Prostate gland (tissue), 2 donors: Measurements from ENCODE around the gene C2orf80. TPM values are rescaled to one million over a fixed set of nuclear protein-coding genes. Genes with fewer than 3 reads are reported as not detected.

ENCODE experiments used
- DNase-seq: peaks from one replicate; pipeline ENCODE4 v3.0.0-alpha.2; 2019; ENCODE audit warnings: low spot score
- H3K27ac ChIP-seq, 2 donors: fragments of 200-600 bp; sonication (generic); 2 replicates each; pipeline ENCODE4 v1.5.1; 2017 to 2019
- H3K27me3 ChIP-seq: fragments of 200-600 bp; sonication (generic); replicated peaks from 2 replicates; pipeline ENCODE4 v1.5.1; 2019; ENCODE audit not compliant: insufficient read depth
- H3K36me3 ChIP-seq, 2 donors: fragments of 200-600 bp; sonication (generic); 1 replicate in 1 of 2; 2 replicates in 1 of 2; pipeline versions ENCODE4 v1.5.1 to v1.8.1; 2017 to 2019
- H3K4me1 ChIP-seq: fragments of 200-600 bp; sonication (generic); replicated peaks from 2 replicates; pipeline ENCODE4 v1.5.1; 2019
- H3K4me3 ChIP-seq, 2 donors: fragments of 200-600 bp; sonication (generic); 2 replicates each; pipeline ENCODE4 v1.5.1; 2017 to 2019
- H3K9me3 ChIP-seq: fragments of 200-600 bp; sonication (generic); 2 replicates; pipeline ENCODE4 v1.5.1; 2017
- POLR2A ChIP-seq: fragments of 450-650 bp; IDR thresholded peaks from one replicate; pipeline ENCODE4 v1.6.1; 2016; ENCODE audit warnings: antibody characterized with exemption, mild to moderate bottlenecking
- POLR2AphosphoS5 ChIP-seq: sonication (generic); formaldehyde crosslinking; IDR thresholded peaks from one replicate; pipeline ENCODE4 v1.6.1; 2017; ENCODE audit warnings: antibody characterized with exemption
- WGBS: methylation state at CpG from one replicate; pipeline ENCODE4 v1.1.5; 2018; 5-methylcytosine and 5-hydroxymethylcytosine counted together
- intact Hi-C: fragments of 100-400 bp; cut with DNase I; formaldehyde crosslinking; loops from one replicate; pipeline ENCODE4 v1.14.2; 2022
- total RNA-seq, 2 donors: library from RNA; depleted of rRNA; stranded (reverse); fragments of >200 nt; gene quantifications; one replicate each; pipeline ENCODE4 v1.1.0, GENCODE V29; 2016
- TF ChIP-seq, protein P1 (sequence below), 4 experiments: fragments of 200-600 bp in 2 of 4; fragments of 450-650 bp in 2 of 4; sonication (generic) in 2 of 4; IDR thresholded peaks; 1 replicate in 3 of 4; 2 replicates in 1 of 4; pipeline ENCODE4 v1.5.1; 2016 to 2019; ENCODE audit warnings: antibody characterized with exemption in 4 of 4, mild to moderate bottlenecking in 2 of 4, moderate library complexity in 2 of 4

Gene C2orf80
- total RNA-seq, 2 donors from 2014 or later: not detected

DNA sequence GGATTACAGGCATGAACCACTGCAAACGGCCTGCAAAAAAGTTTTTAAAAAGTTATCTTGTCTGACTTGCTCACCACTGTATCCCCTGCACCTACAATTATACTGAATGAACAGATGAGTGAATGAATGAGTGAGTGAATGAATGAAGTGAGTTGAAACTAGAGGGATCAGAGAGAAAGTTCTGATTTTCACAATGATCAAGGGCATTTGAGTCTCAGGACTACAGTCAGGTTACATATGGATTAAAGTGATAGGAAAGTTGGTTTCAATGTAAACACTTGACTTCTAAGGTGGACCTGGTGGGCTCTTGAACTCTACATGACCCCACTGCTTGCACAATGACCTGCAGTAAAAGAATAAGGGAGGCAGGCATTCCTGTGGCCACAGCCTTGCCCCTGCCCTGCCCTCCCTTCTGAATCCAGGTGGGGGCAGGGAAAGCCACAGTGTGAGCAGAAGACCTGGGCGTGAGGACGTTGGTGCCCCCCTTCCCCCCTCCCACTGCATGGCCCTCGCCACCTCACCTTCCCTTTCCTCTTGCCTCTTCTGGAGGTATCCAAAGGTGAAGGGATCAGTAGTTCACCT is 10.7 kb downstream of the C2orf80 start:
- H3K4me3 ChIP-seq: no peak overlapping the region
- TF ChIP-seq POLR2AphosphoS5: no peak
- TF ChIP-seq POLR2A: no peak
- TF ChIP-seq, protein P1, sequence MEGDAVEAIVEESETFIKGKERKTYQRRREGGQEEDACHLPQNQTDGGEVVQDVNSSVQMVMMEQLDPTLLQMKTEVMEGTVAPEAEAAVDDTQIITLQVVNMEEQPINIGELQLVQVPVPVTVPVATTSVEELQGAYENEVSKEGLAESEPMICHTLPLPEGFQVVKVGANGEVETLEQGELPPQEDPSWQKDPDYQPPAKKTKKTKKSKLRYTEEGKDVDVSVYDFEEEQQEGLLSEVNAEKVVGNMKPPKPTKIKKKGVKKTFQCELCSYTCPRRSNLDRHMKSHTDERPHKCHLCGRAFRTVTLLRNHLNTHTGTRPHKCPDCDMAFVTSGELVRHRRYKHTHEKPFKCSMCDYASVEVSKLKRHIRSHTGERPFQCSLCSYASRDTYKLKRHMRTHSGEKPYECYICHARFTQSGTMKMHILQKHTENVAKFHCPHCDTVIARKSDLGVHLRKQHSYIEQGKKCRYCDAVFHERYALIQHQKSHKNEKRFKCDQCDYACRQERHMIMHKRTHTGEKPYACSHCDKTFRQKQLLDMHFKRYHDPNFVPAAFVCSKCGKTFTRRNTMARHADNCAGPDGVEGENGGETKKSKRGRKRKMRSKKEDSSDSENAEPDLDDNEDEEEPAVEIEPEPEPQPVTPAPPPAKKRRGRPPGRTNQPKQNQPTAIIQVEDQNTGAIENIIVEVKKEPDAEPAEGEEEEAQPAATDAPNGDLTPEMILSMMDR (IDR thresholded peaks at IDR 0.05): no peak
- 72% methylated on average over 4 of the region's 4 CpGs for WGBS
- no peaks in the 10 kb centered on the region for H3K27me3 ChIP-seq
- H3K4me1 ChIP-seq: no peaks in the 10 kb centered on the region
- H3K27ac ChIP-seq: no peak overlapping the region
- no peaks in the 10 kb centered on the region for H3K36me3 ChIP-seq
- intact Hi-C loops: no loop called here
- no peak for DNase-seq
- no peaks in the 10 kb centered on the region for H3K9me3 ChIP-seq

DNA sequence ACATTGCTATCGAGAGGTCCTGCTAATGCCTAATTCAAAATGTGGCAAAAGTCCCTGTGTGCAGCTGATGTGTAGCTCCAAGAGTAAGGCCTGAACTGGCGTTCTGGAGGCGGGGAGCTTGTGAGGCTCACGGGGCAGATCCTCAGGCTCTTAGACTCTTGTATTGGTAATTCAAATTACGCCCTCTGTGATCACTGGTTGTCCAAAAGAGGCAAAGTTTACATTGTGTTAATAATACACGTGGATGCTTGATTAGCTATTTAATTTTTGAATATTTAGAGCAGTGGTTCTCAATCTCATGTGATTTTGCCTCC is 14.0 kb downstream of the C2orf80 start:
- Histone ChIP-seq H3K4me3 (no peak overlapping the region), H3K4me1 (no peaks in the 10 kb centered on the region), H3K9me3 (no peaks in the 10 kb centered on the region), H3K36me3 (no peaks in the 10 kb centered on the region), H3K27me3 (no peaks in the 10 kb centered on the region), H3K27ac (no peak overlapping the region)
- no peak for TF ChIP-seq POLR2AphosphoS5
- no peak for TF ChIP-seq POLR2A
- TF ChIP-seq, protein P1 (IDR thresholded peaks at IDR 0.05): no peak
- no peak for DNase-seq
- WGBS: 81% methylated on average over 6 of the region's 6 CpGs
- intact Hi-C loops: loop anchor here (1.0 kb wide), 1 partner anchor 79 kb away; no protein-coding TSS in a partner anchor

DNA sequence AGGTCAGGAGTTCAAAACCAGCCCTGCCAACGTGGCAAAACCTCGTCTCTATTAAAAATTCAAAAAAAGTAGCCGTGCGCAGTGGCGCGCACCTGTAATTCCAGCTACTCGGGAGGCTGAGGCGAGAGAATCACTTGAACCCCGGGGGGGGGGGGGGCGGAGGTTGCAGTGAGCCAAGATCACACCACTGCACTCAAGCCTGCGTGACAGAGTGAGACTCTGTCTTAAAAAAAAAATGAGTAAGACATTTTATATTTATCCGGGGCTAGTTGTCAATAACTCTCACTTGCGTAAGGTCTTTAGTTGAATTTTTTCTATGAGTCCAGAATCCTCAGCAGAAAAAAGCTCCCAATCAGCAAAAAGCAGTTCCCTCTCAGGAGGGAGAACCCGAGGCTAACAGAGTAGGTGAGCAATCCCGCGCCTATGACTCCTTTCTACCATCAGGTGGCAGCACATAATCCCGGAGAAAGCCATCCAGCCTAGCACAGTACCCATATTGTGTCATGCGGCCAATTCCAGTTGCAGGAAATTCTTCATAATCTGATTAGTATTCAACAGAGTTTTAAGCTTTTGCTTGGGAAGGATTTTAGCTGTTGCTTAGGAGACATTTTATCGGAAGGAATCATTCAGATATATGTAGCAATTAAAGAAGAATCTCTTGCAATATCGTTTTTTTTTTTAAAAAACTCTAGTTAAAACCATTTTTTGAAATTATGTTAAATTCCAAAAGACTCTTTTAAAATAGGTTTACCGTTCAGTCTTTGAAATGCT is 14.6 kb downstream of the C2orf80 start:
- no peak overlapping the region for H3K27ac ChIP-seq
- intact Hi-C loops: loop anchor here (1.0 kb wide), 1 partner anchor 79 kb away; no protein-coding TSS in a partner anchor
- WGBS: 39% methylated on average over 21 of the region's 21 CpGs

DNA sequence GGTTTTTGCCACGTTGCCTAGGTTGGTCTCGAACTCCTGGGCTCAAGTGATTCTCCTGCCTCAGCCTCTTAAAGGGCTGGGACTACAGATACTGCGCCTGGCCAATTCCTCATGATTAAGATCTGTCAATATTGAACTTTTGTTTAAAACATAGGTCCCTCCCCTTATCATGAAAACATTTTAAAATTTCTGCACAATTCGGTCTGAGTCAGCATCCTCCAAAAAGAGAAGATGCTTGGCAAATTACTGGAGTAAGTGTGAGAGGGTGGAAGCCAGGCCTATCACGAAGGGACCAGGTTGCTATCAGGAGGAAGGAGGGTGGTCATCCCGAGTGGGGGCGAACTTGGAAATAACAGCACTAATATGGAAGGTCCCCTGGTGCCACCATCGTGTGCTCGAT is 15.7 kb downstream of the C2orf80 start:
- Histone ChIP-seq H3K27ac (no peak overlapping the region), H3K36me3 (no peaks in the 10 kb centered on the region), H3K4me1 (no peaks in the 10 kb centered on the region), H3K27me3 (no peaks in the 10 kb centered on the region), H3K4me3 (no peak overlapping the region), H3K9me3 (no peaks in the 10 kb centered on the region)
- TF ChIP-seq POLR2AphosphoS5 (no peak), POLR2A (no peak)
- TF ChIP-seq, protein P1 (IDR thresholded peaks at IDR 0.05): no peak
- 78% methylated on average over 9 of the region's 9 CpGs for WGBS
- no peak for DNase-seq
- intact Hi-C loops: no loop called here

More for the DNA sequence above, 14.6 kb downstream of the C2orf80 start:
- no peak for TF ChIP-seq POLR2A
- TF ChIP-seq POLR2AphosphoS5: peak; percentile 53
- TF ChIP-seq, protein P1 (IDR thresholded peaks at IDR 0.05): peak; percentile 55 to 84 (median 76)
- no peaks in the 10 kb centered on the region for H3K4me1 ChIP-seq
- no peaks in the 10 kb centered on the region for H3K27me3 ChIP-seq
- H3K36me3 ChIP-seq: no peaks in the 10 kb centered on the region
- no peaks in the 10 kb centered on the region for H3K9me3 ChIP-seq
- peak; percentile 74 for DNase-seq
- H3K4me3 ChIP-seq: no peak overlapping the region

DNA sequence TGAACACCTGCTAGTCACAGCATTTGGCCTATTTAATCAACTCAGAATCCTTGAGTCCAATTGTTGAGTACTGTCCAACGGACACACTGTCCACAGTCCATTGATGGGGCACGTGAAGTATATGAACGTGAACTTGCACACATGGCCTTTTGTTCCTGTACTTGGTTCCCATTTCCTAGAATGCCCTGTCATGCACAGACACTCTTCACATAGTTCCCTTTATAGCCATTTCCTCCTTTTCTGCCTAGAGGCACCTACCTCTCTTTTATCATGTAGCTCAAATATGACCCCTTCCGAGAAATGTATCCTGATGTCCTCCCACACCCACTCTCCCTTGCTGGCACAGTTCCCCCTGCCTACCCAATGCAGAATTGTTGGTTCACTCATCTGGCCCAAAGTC is 17.7 kb downstream of the C2orf80 start:
- Histone ChIP-seq H3K36me3 (no peaks in the 10 kb centered on the region), H3K4me1 (no peaks in the 10 kb centered on the region), H3K27ac (no peak overlapping the region), H3K27me3 (no peaks in the 10 kb centered on the region), H3K4me3 (no peak overlapping the region), H3K9me3 (no peaks in the 10 kb centered on the region)
- TF ChIP-seq POLR2AphosphoS5 (no peak), POLR2A (no peak)
- TF ChIP-seq, protein P1 (IDR thresholded peaks at IDR 0.05): no peak
- 68% methylated on average over 4 of the region's 4 CpGs for WGBS
- no peak for DNase-seq
- intact Hi-C loops: no loop called here
